NT2/D1 (cell line): ENCODE results near the gene FRMD4A.

ENCODE experiments used
- SUZ12 ChIP-seq: IDR thresholded peaks from 2 replicates; pipeline ENCODE4 v1.6.1; 2011; ENCODE audit not compliant: insufficient read length, insufficient read depth; ENCODE audit errors: extremely low read depth
- ZNF274 ChIP-seq: IDR thresholded peaks from 2 replicates; pipeline ENCODE4 v1.6.1; 2011; ENCODE audit warnings: mild to moderate bottlenecking, low read depth, low read length

- TF ChIP-seq SUZ12 (no peak), ZNF274 (no peak)
Measured at GRCh38 chr10:14048930-14049613, 281.7 kb downstream of the FRMD4A start.
